Measurements from ENCODE around the gene ZNF780B.
"Not testable (repeated sequence)": the region's sequence is repeated elsewhere in the genome, so short reads cannot be mapped to it uniquely, and the experiment has no call there.

The ZNF780B gene

GRCh38 chr19:40070058-40070457 lies 14.0 kb upstream of the ZNF780B start:
- no peak overlapping the region for H3K27ac ChIP-seq
- TF ChIP-seq, protein P1, sequence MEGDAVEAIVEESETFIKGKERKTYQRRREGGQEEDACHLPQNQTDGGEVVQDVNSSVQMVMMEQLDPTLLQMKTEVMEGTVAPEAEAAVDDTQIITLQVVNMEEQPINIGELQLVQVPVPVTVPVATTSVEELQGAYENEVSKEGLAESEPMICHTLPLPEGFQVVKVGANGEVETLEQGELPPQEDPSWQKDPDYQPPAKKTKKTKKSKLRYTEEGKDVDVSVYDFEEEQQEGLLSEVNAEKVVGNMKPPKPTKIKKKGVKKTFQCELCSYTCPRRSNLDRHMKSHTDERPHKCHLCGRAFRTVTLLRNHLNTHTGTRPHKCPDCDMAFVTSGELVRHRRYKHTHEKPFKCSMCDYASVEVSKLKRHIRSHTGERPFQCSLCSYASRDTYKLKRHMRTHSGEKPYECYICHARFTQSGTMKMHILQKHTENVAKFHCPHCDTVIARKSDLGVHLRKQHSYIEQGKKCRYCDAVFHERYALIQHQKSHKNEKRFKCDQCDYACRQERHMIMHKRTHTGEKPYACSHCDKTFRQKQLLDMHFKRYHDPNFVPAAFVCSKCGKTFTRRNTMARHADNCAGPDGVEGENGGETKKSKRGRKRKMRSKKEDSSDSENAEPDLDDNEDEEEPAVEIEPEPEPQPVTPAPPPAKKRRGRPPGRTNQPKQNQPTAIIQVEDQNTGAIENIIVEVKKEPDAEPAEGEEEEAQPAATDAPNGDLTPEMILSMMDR (conservative IDR thresholded peaks at IDR 0.05): no peak

GRCh38 chr19:40059624-40060023 lies 3.6 kb upstream of the ZNF780B start:
- H3K27ac ChIP-seq: no peak overlapping the region
- TF ChIP-seq, protein P1 (conservative IDR thresholded peaks at IDR 0.05): no peak

GRCh38 chr19:40057166-40057565 lies 1.1 kb upstream of the ZNF780B start:
- H3K27ac ChIP-seq: no peak overlapping the region
- TF ChIP-seq, protein P1 (conservative IDR thresholded peaks at IDR 0.05): no peak

GRCh38 chr19:40056505-40056904 lies 474 bp upstream of the ZNF780B start:
- TF ChIP-seq, protein P1 (conservative IDR thresholded peaks at IDR 0.05): no peak
- H3K27ac ChIP-seq: peak overlapping the region; percentile 67

DNA sequence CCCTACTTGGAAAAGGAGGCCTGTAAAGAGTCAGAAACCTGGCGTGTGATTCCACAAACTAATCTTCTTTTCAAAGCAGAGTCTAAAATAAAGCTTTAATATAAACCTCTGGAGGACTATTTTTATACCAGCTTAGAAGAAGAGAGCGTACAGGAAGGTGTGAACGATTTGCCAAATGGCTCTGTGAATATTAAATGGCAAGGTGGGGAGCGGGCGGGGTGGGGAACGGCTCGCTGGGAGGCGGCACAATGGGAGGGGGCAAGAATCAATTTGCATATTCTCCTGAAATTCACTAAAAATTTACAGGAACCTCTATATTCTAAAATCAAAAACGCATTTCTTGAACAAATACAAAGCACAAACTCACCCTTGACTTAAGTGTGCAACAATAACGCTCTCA lies 982 bp downstream of the ZNF780B start:
- TF ChIP-seq, protein P1 (conservative IDR thresholded peaks at IDR 0.05): no peak
- H3K27ac ChIP-seq: peak overlapping the region; percentile 67

GRCh38 chr19:40054632-40055031 lies 1.4 kb downstream of the ZNF780B start:
- TF ChIP-seq, protein P1 (conservative IDR thresholded peaks at IDR 0.05): no peak
- H3K27ac ChIP-seq: no peak overlapping the region

- TF ChIP-seq, protein P1 (conservative IDR thresholded peaks at IDR 0.05): no peak
Observed at GRCh38 chr19:40053491-40053890, 2.5 kb downstream of the ZNF780B start.

GRCh38 chr19:40041718-40042117 lies 14.3 kb downstream of the ZNF780B start:
- not testable (repeated sequence) for H3K27ac ChIP-seq

More at GRCh38 chr19:40053491-40053890, 2.5 kb downstream of the ZNF780B start:
- no peak overlapping the region for H3K27ac ChIP-seq

DNA sequence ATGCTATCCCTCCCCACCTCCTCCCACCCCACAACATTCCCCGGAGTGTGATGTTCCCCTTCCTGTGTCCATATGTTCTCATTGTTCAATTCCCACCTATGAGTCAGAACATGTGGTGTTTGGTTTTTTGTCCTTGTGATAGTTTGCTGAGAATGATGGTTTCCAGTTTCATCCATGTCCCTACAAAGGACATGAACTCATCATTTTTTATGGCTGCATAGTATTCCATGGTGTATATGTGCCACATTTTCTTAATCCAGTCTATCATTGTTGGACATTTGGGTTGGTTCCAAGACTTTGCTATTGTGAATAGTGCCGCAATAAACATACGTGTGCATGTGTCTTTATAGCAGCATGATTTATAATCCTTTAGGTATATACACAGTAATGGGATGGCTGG lies 18.0 kb downstream of the ZNF780B start:
- not testable (repeated sequence) for H3K27ac ChIP-seq
